ENCODE measurements around the gene ROBO1.

ROBO1 gene

GRCh38 chr3:79396595-79396994 lies 371.2 kb downstream of the ROBO1 start:
- Histone ChIP-seq H3K36me3 (ENCODE audit: insufficient read depth, low read length) (no peaks in the 10 kb centered on the region), H3K4me3 (ENCODE audit: low read depth in 1 of 2, low read length in 2 of 2) (no peak overlapping the region), H3K4me1 (ENCODE audit: insufficient read depth, low read length) (no peaks in the 10 kb centered on the region), H3K9me3 (ENCODE audit: insufficient read depth, low read length, severe bottlenecking) (no peaks in the 10 kb centered on the region), H3K79me2 (ENCODE audit: insufficient read depth, low read length) (no peaks in the 10 kb centered on the region), H3K27me3 (ENCODE audit: insufficient read depth, low read length, poor library complexity) (no peaks in the 10 kb centered on the region), H3K9ac (ENCODE audit: low read depth, low read length) (no peak overlapping the region), H4K20me1 (ENCODE audit: insufficient read depth, low read length) (no peaks in the 10 kb centered on the region), H3K27ac (ENCODE audit: low read length) (no peak overlapping the region), H2AFZ (ENCODE audit: low read depth, low read length) (no peak overlapping the region), H3K4me2 (ENCODE audit: insufficient read depth, low read length) (no peak overlapping the region)
- DNase-seq = no peak
- TF ChIP-seq CTCF (IDR thresholded peaks at IDR 0.05; ENCODE audit: borderline replicate concordance, extremely low read depth, low read length, poor library complexity, severe bottlenecking) (no peak), EZH2 (IDR thresholded peaks at IDR 0.05; ENCODE audit: borderline replicate concordance, low read depth, low read length, severe bottlenecking) (no peak)
- no peak for ATAC-seq (ENCODE audit: insufficient read depth, low read depth)

- H3K4me1 ChIP-seq (ENCODE audit: insufficient read depth, low read length) = no peaks in the 10 kb centered on the region
- no peak overlapping the region for H3K4me2 ChIP-seq (ENCODE audit: insufficient read depth, low read length)
- no peak overlapping the region for H3K4me3 ChIP-seq (ENCODE audit: low read depth in 1 of 2, low read length in 2 of 2)
- H3K36me3 ChIP-seq (ENCODE audit: insufficient read depth, low read length) = no peaks in the 10 kb centered on the region
- no peak overlapping the region for H2AFZ ChIP-seq (ENCODE audit: low read depth, low read length)
- H3K27me3 ChIP-seq (ENCODE audit: insufficient read depth, low read length, poor library complexity) = no peaks in the 10 kb centered on the region
- DNase-seq = no peak
- no peak overlapping the region for H3K27ac ChIP-seq (ENCODE audit: low read length)
- ATAC-seq (ENCODE audit: insufficient read depth, low read depth) = no peak
- no peak overlapping the region for H3K9ac ChIP-seq (ENCODE audit: low read depth, low read length)
- no peaks in the 10 kb centered on the region for H3K9me3 ChIP-seq (ENCODE audit: insufficient read depth, low read length, severe bottlenecking)
- H3K79me2 ChIP-seq (ENCODE audit: insufficient read depth, low read length) = no peaks in the 10 kb centered on the region
- TF ChIP-seq CTCF (IDR thresholded peaks at IDR 0.05; ENCODE audit: borderline replicate concordance, extremely low read depth, low read length, poor library complexity, severe bottlenecking) (no peak), EZH2 (IDR thresholded peaks at IDR 0.05; ENCODE audit: borderline replicate concordance, low read depth, low read length, severe bottlenecking) (no peak)
- H4K20me1 ChIP-seq (ENCODE audit: insufficient read depth, low read length) = no peaks in the 10 kb centered on the region
Observed at GRCh38 chr3:79392479-79392878, 375.3 kb downstream of the ROBO1 start.

GRCh38 chr3:79390352-79390751 lies 377.4 kb downstream of the ROBO1 start:
- Histone ChIP-seq H3K36me3 (ENCODE audit: insufficient read depth, low read length) (no peaks in the 10 kb centered on the region), H3K79me2 (ENCODE audit: insufficient read depth, low read length) (no peaks in the 10 kb centered on the region), H4K20me1 (ENCODE audit: insufficient read depth, low read length) (no peaks in the 10 kb centered on the region), H3K27me3 (ENCODE audit: insufficient read depth, low read length, poor library complexity) (no peaks in the 10 kb centered on the region), H2AFZ (ENCODE audit: low read depth, low read length) (no peak overlapping the region), H3K4me1 (ENCODE audit: insufficient read depth, low read length) (no peaks in the 10 kb centered on the region), H3K27ac (ENCODE audit: low read length) (no peak overlapping the region), H3K9me3 (ENCODE audit: insufficient read depth, low read length, severe bottlenecking) (no peaks in the 10 kb centered on the region), H3K4me2 (ENCODE audit: insufficient read depth, low read length) (no peak overlapping the region), H3K4me3 (ENCODE audit: low read depth in 1 of 2, low read length in 2 of 2) (no peak overlapping the region), H3K9ac (ENCODE audit: low read depth, low read length) (no peak overlapping the region)
- TF ChIP-seq EZH2 (IDR thresholded peaks at IDR 0.05; ENCODE audit: borderline replicate concordance, low read depth, low read length, severe bottlenecking) (no peak), CTCF (IDR thresholded peaks at IDR 0.05; ENCODE audit: borderline replicate concordance, extremely low read depth, low read length, poor library complexity, severe bottlenecking) (no peak)
- ATAC-seq (ENCODE audit: insufficient read depth, low read depth) (no peak), DNase-seq (no peak)

GRCh38 chr3:79385211-79385610 lies 382.6 kb downstream of the ROBO1 start:
- Histone ChIP-seq H3K79me2 (ENCODE audit: insufficient read depth, low read length) (no peaks in the 10 kb centered on the region), H3K4me3 (ENCODE audit: low read depth in 1 of 2, low read length in 2 of 2) (no peak overlapping the region), H3K27ac (ENCODE audit: low read length) (no peak overlapping the region), H3K4me2 (ENCODE audit: insufficient read depth, low read length) (no peak overlapping the region), H3K9me3 (ENCODE audit: insufficient read depth, low read length, severe bottlenecking) (no peaks in the 10 kb centered on the region), H3K27me3 (ENCODE audit: insufficient read depth, low read length, poor library complexity) (no peaks in the 10 kb centered on the region), H3K4me1 (ENCODE audit: insufficient read depth, low read length) (peaks cover 2% of the 10 kb centered on the region; the same call in 1 of the 2 replicates), H2AFZ (ENCODE audit: low read depth, low read length) (no peak overlapping the region), H3K36me3 (ENCODE audit: insufficient read depth, low read length) (no peaks in the 10 kb centered on the region), H3K9ac (ENCODE audit: low read depth, low read length) (no peak overlapping the region), H4K20me1 (ENCODE audit: insufficient read depth, low read length) (no peaks in the 10 kb centered on the region)
- ATAC-seq (ENCODE audit: insufficient read depth, low read depth) (no peak), DNase-seq (no peak)
- no peak for TF ChIP-seq CTCF (IDR thresholded peaks at IDR 0.05; ENCODE audit: borderline replicate concordance, extremely low read depth, low read length, poor library complexity, severe bottlenecking)
- no peak for TF ChIP-seq EZH2 (IDR thresholded peaks at IDR 0.05; ENCODE audit: borderline replicate concordance, low read depth, low read length, severe bottlenecking)
